Activated CD4-positive, alpha-beta T cell treated with anti-CD3 and anti-CD28 coated beads, Interleukin-2, amount 50 U/mL, for 1 hour (primary cell): ENCODE measurements around the gene MAP1LC3C.

Experiments
- DNase-seq: peaks from one replicate; pipeline ENCODE4 v3.0.0-alpha.2; 2020

Gene MAP1LC3C

DNA sequence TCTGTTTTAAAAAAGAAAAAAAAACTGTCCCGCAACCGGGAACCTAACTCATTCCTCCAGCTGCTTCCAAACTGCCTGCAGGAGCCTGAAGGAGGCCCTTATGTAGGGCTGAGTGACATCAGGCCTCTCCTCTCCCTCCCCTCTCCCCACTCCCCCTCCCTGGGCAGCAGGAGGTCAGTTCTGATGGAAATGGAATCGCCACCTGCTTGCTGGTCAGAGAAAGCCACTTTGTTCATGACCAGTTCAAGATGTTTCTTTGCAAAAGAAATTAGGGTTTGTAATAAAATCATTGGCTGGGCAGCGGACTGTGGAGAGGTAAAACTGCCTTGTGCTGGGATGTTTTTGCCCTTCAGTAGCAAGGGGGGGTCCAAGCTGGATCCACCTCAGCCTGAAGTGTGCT is at the start of gene MAP1LC3C:
TSS of gene MAP1LC3C (minus strand) at position 73 of the 400 bp plus-strand sequence. CDS start 90 bp downstream, outside the sequence.
- no peak for DNase-seq

DNA sequence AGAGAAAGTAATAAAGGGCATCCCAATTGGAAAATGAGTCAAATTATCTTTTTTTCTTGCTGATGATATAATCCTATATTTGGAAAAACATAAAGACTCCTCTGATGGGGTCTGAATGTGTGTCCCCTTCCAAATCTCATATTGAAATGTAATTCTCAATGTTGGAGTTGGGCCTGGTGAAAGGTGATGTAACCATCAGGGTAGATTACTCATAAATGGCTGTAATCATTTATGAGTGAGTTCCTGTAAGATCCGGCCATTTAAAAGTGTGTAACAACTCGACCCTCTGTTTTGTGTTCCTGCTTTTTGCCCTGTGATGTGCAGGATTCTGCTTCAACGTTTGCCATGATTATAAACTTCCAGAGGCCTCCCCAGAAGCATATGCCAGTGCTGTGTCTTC is 44.3 kb upstream of the MAP1LC3C start:
- no peak for DNase-seq

DNA sequence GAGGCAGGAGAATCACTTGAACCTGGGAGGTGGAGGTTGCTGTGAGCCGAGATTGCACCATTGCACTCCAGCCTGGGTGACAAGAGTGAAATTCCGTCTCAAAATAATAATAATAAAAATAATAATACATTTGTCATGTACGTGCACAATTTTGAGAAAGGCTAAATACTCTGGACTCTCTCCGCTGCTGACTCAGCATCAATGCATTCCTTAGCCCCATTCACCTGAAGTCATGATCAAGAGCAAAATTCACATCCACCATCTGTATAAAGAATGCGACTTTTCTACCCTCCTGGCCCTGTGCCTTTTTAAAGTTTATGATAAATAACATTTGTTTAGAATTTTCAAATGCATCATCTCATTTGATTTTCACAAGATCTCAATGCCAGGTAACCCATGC is 35.5 kb upstream of the MAP1LC3C start:
- DNase-seq = no peak

DNA sequence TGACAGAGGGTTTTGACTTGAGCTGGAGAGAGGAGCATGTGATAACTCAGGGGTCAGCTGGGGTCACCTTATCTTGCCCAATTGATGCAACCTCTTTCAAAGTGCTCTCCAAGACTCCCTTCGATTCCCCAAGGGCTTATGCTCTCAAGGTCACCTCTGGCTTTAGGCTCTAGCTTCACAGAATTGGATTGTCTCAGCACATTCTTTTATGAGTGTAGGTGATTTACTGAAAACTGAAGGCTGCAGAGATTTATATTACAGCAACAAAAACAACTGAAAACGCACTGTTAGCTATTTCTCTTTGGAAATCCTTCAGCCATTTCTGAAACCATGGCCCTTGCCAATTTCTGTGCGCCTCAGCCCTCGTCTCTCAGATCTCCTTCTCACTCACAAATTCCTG is 34.5 kb upstream of the MAP1LC3C start:
- no peak for DNase-seq

DNA sequence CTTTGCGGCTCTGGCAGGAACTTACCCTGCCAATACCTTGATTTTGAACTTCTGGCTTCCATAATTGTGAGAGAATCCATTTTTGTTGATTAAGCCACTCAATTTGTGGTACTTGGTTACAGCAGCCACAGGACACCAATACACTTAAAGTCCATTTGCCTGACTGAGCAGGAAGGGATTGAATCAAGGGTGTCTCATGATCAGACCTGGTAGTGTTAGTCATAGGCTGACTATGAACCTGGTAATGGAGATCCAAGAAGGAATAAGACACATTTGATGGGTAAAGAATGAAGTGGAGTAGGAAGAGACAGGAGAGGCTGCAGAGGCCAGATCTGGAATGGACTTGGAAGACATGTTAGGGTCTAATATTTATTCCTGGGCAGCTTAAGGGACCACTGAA is 31.2 kb upstream of the MAP1LC3C start:
- no peak for DNase-seq

DNA sequence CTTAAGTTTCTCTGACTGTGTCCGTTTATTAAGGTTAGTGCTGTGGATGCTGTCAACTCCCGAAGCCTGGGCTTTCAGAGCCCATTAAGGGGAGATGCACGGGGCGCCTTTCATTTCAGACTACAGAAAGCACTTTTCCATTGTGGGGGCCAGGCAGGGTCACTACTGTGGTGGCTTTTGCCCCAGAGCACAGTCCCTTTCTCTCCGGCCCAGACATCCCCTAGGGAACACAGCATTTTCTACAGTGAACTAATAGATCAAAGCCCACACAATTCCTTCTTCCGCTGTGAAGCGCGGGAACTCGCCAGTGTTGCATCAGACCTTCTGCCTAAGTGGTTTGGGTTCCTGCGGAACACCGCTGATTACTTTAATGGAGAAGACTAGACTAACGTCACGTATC is 26.8 kb upstream of the MAP1LC3C start:
- DNase-seq = no peak

DNA sequence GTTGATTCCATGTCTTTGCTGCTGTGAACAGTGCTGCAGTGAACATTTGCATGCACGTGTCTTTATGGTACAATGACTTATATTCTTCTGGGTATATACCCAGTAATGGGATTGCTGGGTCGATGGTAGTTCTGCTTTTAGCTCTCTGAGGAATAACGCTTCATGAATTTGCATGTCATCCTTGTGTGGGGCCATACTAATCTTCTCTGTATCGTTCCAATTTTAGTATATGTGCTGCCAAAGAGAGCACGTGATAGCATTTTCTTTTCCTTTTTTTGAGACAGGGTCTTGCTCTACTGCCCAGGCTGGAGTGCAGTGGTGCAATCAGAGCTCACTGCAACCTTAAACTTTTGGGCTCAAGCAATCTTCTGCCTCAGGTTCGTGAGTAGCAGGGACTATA is 24.9 kb upstream of the MAP1LC3C start:
- DNase-seq = no peak

DNA sequence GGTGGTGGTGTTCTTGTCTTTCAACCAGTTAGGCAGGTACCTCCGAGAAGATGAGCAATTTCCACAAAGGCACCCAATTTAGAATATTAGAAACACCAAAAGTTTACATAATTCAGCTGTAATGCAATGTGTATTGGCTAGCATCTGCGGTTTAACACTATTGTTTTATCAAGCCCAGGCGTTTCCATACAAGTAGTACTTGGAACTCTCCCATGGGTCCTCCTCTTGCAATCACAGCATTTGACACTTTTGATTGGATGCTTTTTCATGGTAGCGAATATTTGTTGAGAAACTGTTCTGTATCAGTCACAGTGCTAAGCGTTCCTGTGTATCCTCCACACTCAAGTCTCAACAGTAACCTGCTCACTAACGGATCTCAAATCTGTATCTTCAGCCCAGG is 20.1 kb upstream of the MAP1LC3C start:
- DNase-seq = no peak

DNA sequence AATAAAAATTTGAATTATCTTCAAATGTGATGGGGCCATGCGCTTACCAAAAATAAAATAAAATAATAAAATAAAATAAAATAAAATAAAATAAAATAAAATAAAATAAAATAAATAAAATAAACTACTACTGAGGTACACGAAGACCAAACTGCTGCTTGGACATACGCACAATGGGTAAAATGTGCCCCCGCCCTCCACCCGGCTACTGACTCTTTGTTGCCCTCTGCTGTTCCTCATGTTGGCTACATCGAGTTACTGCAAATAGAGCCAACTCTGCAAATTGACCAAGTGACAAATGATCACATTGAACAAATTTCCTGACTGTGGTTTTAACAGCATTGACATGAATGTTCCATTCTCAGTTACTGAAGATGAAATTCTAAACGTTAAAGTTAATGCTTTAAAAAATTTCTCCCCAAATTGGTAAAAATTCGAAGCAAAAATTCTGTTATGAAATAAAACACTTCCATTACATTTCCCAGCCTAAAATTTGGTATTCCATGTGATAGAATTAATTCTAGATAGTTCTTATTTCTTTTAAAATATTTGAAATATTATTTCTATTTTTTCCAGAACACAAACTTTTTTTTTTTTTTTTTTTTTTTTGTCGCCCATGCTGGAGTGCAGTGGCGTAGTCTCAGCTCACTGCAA is 18.8 kb upstream of the MAP1LC3C start:
- DNase-seq = peak; percentile 5

DNA sequence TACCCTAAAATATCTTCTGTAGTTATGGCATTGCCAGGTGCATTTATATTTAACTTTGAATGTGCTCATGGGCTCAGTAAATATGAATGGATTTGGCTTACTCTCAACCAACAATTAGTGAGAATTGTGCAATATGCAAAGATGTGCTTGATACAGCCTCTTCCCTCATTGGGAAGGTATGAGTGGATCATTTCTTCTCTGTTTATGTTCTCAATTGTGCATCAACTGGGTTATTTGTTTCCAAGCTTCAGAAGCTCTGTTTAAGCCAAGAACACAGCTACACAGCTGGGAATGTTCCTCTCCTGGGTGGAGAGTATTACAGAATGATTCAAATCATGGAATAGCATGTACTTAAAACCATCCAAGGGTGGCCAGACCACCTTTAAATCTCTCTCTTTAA is 17.6 kb upstream of the MAP1LC3C start:
- DNase-seq = no peak

DNA sequence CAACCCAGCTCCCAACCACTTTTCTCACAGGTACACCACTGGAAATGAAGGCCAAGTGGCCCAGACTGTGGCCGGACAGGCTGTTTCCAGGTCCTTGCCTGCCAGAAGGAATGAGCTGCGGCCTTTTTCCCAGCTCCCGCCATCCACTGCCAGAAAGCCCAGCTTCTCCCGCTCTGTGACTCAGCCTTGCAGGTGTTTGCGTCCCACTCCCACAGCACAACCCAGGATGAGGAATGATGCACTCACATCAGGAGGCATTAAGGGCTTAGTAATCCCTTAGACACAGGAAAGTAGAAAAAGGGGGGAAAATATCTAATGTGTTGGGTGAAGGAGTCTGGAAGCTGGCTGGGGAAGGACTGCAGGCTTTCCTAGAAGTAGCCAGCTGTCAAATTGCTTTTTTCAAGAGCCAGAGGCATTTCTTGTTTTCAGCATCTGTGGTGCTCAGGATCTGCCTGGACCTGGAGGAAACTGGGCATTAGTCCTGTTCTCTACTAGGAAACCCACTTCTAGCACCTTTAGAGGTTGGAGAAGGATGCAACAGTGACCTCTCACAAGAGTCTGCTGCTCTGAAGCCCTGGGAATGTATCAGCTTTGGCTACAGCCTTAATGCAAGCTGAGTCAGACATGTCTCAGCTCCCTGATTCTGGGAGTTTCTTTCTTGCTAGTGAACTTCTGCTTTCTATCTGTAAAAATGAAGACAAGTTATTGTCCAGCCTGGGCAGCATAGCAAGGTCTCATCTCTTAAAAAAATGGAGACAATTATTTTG is 13.2 kb upstream of the MAP1LC3C start:
- DNase-seq = no peak

DNA sequence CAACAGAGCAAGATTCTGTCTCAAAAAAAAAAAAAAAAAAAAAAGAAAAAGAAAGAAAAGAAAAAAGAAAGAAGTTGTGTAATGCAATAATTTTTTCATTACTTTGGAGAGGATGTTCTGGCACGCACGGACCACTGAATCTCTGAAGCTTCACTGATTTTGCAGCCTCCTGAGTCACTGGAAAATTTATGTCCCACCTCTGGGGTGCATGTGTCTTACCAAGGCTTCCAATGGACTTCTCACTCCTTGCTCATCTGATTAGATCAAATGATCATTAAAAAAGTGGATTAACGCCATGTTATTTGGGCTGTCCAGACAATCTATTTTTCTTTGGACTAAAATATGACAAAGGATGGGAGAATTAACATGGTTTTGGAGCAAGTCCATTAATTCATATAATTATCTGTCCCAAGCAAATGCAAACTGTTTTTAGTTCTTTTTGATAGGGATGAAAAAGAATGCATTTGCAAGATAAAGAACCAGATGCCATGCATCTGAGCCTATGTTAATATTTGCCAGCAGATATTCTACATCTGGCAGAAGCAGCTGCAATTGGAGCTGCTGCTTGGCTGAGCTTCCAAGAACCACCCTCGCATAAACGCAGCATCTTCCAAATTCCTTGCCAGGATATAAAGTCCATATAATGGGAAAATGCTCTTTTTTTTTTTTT is 10.1 kb upstream of the MAP1LC3C start:
- DNase-seq = no peak

DNA sequence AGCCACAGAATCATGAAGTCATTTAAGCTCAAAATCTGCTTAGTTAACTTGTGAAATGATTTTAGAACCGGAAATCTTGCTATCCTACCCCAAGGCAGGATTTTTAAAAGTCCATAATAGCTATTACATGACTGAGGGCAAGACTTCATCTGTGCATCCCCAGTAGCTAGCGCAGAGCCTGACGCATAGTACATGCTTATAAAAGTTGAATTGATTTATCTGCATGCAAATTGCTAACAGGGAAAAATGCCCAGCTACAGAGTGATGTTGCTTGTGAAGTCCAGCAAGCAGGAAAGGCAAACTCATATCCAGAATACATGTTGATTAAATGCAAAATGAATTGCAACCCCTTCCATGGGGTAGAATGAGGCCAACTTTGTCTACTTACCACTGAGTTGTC is 8.1 kb upstream of the MAP1LC3C start:
- no peak for DNase-seq

DNA sequence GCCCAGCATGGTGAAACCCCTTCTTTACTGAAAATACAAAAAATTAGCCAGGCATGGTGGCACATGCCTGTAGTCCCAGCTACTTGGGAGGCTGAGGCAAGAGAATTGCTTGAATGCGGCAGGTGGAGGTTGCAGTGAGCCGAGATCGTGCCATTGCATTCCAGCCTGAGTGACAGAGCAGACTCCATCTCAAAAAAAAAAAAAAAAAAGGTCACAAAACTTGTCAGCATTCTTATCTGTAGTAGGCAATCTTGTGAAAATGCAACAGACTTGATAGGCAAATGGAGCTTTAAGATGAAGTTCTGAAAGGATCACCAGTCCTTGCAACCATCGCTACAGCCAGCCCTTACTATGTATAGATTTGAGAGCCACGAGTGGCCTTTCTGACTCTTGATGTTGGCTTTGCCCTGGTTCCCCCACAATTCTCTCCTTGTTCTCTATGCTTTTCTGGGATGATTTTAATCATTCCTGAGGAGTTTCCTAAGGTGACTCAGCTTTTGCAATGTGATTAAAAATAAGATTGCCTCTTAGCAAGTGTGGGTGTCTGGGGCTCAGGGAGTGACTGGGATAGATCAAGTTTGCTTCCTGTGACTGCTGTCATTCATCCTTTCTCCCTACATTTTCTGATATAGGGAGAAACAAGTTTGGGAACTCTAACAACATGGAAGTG is 7.1 kb upstream of the MAP1LC3C start:
- no peak for DNase-seq

DNA sequence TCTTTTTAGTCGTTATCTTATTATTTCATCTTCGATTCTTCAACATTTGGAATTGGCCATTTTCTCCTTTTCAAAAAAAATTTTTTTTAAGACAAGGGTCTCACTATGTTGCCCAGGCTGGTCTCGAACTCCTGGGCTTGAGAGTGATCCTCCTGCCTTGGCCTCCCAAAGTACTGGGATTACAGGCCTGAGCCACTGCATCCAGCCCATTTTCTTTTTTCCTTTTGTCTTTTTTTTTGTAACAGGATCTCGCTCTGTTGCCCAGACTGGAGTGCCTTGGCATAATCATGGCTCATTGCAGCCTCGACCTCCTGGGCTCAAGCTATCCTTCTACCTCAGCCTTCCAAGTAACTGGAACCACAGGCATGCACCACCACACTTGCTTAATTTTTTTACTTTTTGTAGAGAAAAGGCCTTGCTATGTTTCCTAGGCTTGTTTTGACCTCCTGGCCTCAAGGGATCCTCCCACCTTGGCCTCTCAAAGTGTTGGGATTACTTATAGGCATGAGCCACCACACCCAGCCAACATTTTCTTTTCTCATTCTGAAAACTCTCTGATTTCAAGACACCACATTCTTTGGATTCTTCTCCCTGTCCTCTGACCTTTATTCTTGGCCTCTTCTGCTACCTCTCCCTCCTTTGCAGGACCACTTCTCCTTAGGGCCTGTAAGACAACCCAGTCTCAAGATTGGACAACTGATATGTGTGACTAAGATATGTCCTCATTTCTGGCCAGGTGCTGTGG is 6.0 kb upstream of the MAP1LC3C start:
- no peak for DNase-seq

DNA sequence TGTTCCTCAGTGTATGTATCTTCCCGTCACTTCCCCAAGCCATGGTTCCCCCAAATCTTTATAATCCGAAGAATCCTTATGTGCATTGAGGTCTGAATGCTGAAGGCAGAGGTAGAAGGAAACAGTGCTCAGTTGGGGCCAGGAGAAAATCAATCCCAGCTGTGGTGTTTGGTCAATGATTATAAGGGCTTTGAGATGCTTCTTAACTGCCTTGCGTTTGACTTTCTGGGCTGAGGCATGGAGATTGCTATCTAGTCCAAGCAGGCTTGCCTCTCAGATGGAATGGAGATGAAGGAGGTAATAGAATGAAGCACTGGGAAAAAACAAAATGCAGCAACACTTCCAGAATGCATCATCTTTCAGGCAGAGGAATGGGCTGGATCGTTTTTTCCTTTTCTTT is 3.6 kb upstream of the MAP1LC3C start:
- no peak for DNase-seq

DNA sequence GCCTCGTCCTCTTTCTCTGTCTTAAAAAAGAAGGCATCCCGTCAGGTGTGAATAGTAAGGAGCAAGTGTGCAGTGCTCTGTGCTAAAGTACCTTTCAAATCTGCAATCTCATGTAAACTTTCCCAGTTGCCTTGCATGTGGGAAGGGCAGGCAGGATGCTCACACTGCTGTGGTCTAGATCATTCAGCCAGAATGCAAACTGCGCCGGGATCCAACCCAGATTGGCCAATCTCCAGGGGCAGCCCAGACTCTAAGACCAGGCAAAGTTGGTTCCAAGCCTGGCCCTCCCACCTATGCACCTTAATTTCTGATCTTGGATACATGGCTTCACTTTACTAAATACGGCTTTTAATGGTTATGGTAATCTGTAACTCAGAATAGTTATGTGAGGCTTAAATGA is 3.2 kb upstream of the MAP1LC3C start:
- no peak for DNase-seq

DNA sequence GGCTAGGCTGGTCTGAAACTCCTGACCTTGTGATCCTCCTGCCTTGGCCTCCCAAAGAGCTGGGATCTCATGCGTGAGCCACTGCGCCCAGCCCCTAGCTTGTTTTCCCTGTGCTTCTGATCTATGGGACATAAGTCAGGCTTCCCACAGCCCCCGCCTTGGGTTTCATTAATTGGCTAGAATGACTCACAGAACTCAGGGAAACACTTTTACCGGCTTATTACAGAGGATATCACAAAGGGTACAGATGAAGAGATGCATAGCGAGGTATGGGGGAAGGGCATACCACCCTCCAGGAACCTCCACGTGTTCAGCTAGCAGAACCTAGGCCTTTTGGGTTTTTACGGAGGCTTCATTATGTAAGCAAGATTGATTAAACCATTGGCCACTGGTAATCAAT is 1.5 kb upstream of the MAP1LC3C start:
- DNase-seq = no peak

DNA sequence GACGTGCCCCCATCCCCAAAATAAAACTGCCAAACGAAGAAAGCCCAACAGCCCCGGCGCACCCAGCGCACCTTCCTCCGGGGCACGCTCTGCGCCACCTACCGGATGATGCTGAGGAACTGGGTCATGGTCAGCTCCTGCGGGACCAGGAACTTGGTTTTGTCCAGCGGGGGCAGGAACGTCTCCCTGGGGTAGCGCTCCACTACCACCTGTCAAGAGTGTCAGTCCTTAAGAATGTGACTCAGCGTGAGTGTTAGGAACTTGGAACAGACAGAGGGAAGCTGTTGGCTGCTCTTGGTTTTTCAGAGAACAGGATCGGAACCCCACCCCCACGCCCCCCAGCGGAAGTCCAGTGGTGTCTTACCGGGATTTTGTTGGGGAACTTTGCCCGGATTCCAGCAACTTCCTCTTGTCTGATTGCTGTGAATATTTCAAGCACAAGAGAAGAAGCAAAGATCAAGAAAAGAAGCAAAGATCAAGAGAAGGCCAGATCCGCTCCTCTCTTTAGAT is 431 bp downstream of the MAP1LC3C start:
- peak; percentile 24 for DNase-seq

DNA sequence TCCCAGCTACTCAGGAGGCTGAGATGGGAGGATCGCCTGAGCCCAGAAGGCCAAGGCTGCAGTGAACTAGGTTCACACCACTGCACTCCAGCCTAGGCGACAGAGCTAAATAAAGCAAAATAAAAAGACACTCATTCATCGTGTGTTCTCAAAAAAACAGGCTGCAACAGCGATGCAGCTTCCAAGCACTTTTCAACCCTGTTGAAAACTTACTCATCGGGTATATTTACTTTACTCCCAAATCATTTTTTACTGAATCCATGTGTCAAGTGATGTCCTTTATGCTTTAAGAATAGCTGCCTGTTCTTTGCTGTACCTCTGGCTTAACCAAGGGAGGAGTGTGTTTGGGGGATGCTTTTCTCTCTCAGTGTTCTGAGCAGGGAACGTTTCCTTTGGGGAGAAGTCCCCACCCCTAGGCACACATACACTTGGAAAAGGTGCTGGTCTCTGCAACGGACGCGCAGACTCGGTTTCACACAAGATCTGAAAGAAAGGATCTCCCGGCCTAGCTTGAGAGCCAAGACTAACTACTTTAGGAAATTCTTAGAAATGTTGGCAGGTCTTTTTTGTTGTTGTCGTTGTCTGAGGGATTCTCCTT is 1.4 kb downstream of the MAP1LC3C start:
- DNase-seq = no peak

DNA sequence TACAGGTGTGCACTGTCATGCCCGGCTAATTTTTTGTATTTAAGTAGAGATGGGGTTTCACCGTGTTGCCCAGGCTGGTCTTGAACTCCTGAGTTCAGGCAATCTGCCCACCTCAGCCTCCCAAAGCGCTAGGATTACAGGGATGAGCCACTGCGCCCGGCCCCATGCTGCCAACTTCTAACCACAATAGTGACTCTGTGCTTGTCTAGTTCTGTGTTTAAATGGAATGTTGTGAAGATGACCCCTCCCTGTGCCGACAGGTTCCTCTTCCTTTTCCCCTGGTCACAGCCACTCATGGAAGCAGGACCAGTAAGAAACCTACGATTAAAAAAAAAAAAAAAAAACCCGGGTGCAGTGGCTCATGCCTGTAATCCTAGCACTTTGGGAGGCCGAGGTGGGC is 4.7 kb downstream of the MAP1LC3C start:
- no peak for DNase-seq

DNA sequence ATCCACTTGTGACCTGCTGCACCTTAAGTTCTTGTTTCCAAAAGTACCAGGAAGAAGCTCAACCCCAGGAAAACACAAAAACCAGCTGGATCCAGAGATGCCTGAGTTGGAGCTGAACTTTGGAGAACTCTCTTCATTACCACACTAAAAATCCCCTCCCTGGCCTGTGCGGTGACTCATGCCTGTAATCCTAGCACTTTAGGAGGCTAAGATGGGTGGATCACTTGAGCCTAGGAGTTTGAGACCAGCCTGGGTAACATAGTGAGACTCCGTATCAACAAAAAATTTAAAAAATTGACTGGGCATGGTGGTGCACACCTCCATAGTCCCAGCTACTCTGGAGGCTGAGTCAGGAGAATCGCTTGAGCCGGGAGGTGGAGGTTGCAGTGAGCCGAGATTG is 6.2 kb downstream of the MAP1LC3C start:
- DNase-seq = no peak
